SH-SY5Y (cell line): Measurements from ENCODE around the gene C8A.

Experiments used
- GATA2 ChIP-seq: IDR thresholded peaks from 2 replicates; pipeline ENCODE4 v1.6.1; 2011; ENCODE audit warnings: mild to moderate bottlenecking, low read depth, low read length
- GATA3 ChIP-seq: IDR thresholded peaks from 2 replicates; pipeline ENCODE4 v1.6.1; 2011; ENCODE audit warnings: low read depth, mild to moderate bottlenecking, low read length, moderate library complexity

GRCh38 chr1:56934430-56935060 lies 79.9 kb downstream of the C8A start:
- TF ChIP-seq GATA2 (no peak), GATA3 (no peak)
